KMS-11 (cell line): ENCODE measurements around the gene CRLF1.

ENCODE experiments used
- H2AFZ ChIP-seq: fragments of 200-600 bp; sonication (generic); 2 replicates; pipeline ENCODE4 v1.6.1; 2016; ENCODE audit warnings: antibody characterized with exemption, mixed run types, low read depth
- H3K27ac ChIP-seq: fragments of 200-600 bp; sonication (generic); 2 replicates; pipeline ENCODE4 v1.6.1; 2016; ENCODE audit warnings: mild to moderate bottlenecking, mixed run types
- H3K27me3 ChIP-seq: fragments of 200-600 bp; sonication (generic); 2 replicates; pipeline ENCODE4 v1.6.1; 2017; ENCODE audit warnings: mild to moderate bottlenecking, low read depth, mixed run types, moderate library complexity; ENCODE audit not compliant: insufficient read depth
- H3K36me3 ChIP-seq: fragments of 200-600 bp; sonication (generic); 2 replicates; pipeline ENCODE4 v1.6.1; 2017; ENCODE audit warnings: mild to moderate bottlenecking, mixed run types; ENCODE audit not compliant: insufficient read depth
- H3K4me1 ChIP-seq: fragments of 200-600 bp; sonication (generic); 2 replicates; pipeline ENCODE4 v1.6.1; 2016; ENCODE audit warnings: mild to moderate bottlenecking, low read depth, mixed run types; ENCODE audit not compliant: poor library complexity, severe bottlenecking
- H3K4me2 ChIP-seq: fragments of 200-600 bp; sonication (generic); 2 replicates; pipeline ENCODE4 v1.7.0; 2016; ENCODE audit warnings: mild to moderate bottlenecking, mixed run types
- H3K4me3 ChIP-seq: fragments of 200-600 bp; sonication (generic); IDR thresholded peaks from 2 replicates; pipeline ENCODE4 v1.6.1; 2017; ENCODE audit warnings: low read depth, low read length, mixed read lengths; ENCODE audit not compliant: insufficient read depth
- H3K79me2 ChIP-seq: fragments of 200-600 bp; sonication (generic); 2 replicates; pipeline ENCODE4 v1.6.1; 2016; ENCODE audit warnings: low read depth, mixed run types; ENCODE audit not compliant: insufficient read depth
- H3K9ac ChIP-seq: fragments of 200-600 bp; sonication (generic); 2 replicates; pipeline ENCODE4 v1.6.1; 2016; ENCODE audit warnings: mild to moderate bottlenecking, mixed run types
- H4K20me1 ChIP-seq: fragments of 200-600 bp; sonication (generic); 2 replicates; pipeline ENCODE4 v1.6.1; 2016; ENCODE audit warnings: mild to moderate bottlenecking, mixed run types; ENCODE audit not compliant: insufficient read depth
- TF ChIP-seq, protein P1 (sequence below): fragments of 200-600 bp; sonication (generic); conservative IDR thresholded peaks from 2 replicates; pipeline ENCODE4 v1.6.1; 2017; ENCODE audit warnings: low read depth, mild to moderate bottlenecking, antibody characterized with exemption, low read length, moderate library complexity, mixed read lengths

The CRLF1 gene

DNA sequence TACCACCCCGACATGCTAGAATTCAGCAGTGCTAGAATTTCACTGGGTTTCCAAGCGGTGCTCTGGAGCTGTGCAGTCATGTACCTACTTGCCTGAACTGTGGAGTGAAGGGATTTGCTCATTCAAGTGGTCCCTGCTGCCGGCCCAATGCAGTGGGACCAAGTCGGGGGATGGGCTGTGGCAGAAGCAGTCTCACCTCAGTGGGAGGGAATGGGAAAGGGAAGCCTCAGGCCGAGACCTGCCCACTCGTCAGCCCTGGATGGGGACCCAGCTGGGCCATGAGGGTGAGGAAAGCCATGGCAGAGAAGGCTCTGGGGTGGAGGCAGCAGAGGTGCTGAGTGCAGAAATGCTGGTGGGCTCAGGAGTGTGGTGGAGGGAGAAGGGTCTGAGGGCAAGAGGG, 45.1 kb upstream of the CRLF1 start:
- Histone ChIP-seq H3K27me3 (no peaks in the 10 kb centered on the region), H3K9ac (no peak overlapping the region), H3K27ac (no peak overlapping the region), H3K4me1 (no peaks in the 10 kb centered on the region), H3K4me2 (no peak overlapping the region), H2AFZ (no peak overlapping the region), H3K4me3 (no peak overlapping the region), H4K20me1 (no peaks in the 10 kb centered on the region), H3K79me2 (no peaks in the 10 kb centered on the region), H3K36me3 (no peaks in the 10 kb centered on the region)
- TF ChIP-seq, protein P1, sequence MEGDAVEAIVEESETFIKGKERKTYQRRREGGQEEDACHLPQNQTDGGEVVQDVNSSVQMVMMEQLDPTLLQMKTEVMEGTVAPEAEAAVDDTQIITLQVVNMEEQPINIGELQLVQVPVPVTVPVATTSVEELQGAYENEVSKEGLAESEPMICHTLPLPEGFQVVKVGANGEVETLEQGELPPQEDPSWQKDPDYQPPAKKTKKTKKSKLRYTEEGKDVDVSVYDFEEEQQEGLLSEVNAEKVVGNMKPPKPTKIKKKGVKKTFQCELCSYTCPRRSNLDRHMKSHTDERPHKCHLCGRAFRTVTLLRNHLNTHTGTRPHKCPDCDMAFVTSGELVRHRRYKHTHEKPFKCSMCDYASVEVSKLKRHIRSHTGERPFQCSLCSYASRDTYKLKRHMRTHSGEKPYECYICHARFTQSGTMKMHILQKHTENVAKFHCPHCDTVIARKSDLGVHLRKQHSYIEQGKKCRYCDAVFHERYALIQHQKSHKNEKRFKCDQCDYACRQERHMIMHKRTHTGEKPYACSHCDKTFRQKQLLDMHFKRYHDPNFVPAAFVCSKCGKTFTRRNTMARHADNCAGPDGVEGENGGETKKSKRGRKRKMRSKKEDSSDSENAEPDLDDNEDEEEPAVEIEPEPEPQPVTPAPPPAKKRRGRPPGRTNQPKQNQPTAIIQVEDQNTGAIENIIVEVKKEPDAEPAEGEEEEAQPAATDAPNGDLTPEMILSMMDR = no peak

DNA sequence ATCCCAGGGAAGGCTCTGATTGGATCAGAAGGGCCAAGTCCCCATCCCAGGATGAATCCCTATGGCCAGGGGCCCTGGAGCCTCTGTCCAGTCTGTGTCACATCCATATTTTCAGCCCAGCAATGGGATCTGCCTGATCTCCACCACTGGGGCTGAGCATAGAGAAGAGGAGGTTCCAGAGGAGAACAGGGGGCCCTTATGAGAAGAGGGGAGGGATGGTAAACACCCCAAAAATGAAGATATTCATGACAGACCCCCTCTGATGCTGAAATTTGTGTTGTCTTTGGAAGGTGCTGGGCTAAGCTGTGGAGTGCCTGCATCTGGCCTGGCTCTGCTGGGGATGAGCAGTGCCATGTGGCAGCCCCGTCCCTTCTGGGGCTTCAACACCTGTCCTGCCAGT, 44.7 kb upstream of the CRLF1 start:
- Histone ChIP-seq H3K27me3 (no peaks in the 10 kb centered on the region), H4K20me1 (no peaks in the 10 kb centered on the region), H3K79me2 (no peaks in the 10 kb centered on the region), H3K4me3 (no peak overlapping the region), H3K4me2 (no peak overlapping the region), H3K27ac (no peak overlapping the region), H3K9ac (no peak overlapping the region), H2AFZ (no peak overlapping the region), H3K4me1 (no peaks in the 10 kb centered on the region), H3K36me3 (no peaks in the 10 kb centered on the region)
- TF ChIP-seq, protein P1 = no peak

DNA sequence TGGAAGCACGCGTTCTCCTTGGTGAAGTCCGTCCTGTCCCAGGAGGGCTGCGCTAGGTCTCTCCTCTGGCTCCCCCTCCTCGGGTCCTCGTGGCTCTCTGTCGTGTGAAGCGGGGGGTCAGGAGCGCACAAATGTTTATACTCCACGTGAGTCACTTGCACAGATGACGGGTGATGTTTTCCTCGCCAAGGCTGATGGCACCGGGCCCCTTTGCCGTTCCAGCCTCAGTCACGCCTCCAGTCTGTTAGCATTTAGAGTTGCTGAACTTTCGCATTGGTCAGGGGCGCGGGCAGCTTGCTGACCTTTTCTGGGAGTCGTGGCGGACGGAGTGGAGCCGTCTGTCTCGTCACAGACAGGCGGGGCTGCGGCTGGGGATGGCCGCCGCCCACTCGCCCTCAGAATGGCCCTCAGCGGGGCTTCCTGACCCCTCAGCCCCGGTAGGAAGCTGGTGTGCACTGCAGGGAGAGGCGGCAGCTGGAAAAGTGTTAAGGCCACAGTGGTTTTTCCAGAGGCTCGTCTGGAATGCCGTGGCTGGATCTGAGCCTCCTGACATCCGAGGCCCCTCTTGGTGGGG, 44.0 kb upstream of the CRLF1 start:
- Histone ChIP-seq H3K9ac (no peak overlapping the region), H3K4me2 (no peak overlapping the region), H3K79me2 (no peaks in the 10 kb centered on the region), H2AFZ (no peak overlapping the region), H3K27me3 (no peaks in the 10 kb centered on the region), H3K4me1 (no peaks in the 10 kb centered on the region), H4K20me1 (no peaks in the 10 kb centered on the region), H3K4me3 (no peak overlapping the region), H3K27ac (no peak overlapping the region), H3K36me3 (no peaks in the 10 kb centered on the region)
- TF ChIP-seq, protein P1 = no peak

DNA sequence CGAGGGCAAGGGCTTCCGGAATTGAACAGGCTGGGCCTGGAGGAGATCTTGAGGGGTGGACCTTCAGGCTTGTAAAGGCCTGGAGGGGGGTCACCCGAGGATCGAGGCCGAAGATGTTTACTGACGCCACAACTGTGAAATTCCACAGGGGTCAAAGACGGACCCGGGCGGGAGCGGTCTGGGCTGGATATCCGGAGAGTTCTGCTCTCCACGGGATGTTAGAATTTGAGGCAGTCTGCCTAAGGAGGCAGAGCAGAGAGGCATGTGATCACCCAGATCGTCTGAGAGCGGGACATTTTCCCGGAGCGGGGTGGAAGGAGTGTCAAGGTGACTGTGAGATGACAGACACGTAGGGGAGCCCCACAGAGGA, 43.4 kb upstream of the CRLF1 start:
- Histone ChIP-seq H2AFZ (no peak overlapping the region), H3K4me2 (no peak overlapping the region), H3K36me3 (no peaks in the 10 kb centered on the region), H4K20me1 (no peaks in the 10 kb centered on the region), H3K27ac (no peak overlapping the region), H3K27me3 (no peaks in the 10 kb centered on the region), H3K9ac (no peak overlapping the region), H3K79me2 (no peaks in the 10 kb centered on the region), H3K4me3 (no peak overlapping the region), H3K4me1 (no peaks in the 10 kb centered on the region)
- TF ChIP-seq, protein P1 = no peak
